Umbilical cord (tissue), 2 donors: ENCODE measurements around the gene TBC1D3G. TPM values are rescaled to one million over a fixed set of nuclear protein-coding genes. Genes with fewer than 3 reads are reported as not detected.
"Not testable (repeated sequence)": the region's sequence is repeated elsewhere in the genome, so short reads cannot be mapped to it uniquely, and the experiment has no call there.

Source experiments
- DNase-seq: peaks from one replicate; pipeline ENCODE4 v3.0.0-alpha.2; 2015; ENCODE audit warnings: low spot score
- total RNA-seq: library from RNA; depleted of rRNA; stranded (reverse); fragments of >200 nt; gene quantifications from one replicate; pipeline ENCODE4 v1.2.3, GENCODE V29; 2014; ENCODE audit warnings: low replicate concordance; ENCODE audit not compliant: insufficient read depth

The TBC1D3G gene
- total RNA-seq, result 1.4 TPM

DNA sequence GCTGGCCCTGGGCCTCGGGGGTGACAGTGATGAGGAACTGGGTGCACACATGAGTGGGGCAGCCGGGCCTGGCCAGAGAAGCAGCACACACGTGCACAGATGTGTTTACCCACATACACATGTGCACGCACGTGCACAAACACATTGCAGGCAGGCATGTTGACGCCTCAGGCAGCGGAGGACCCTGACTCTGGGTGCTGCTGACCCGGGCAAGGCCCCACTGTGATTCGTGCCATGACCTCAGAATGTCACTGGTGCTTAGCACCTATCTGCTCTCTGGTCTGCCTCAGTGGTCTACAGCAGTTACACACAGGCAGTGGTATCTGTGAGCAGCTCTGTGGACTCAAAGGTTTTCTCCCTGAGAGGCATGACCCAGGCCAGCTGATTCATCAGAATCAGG, at the start of gene TBC1D3G:
TSS of gene TBC1D3G (plus strand) at position 301 of the 400 bp plus-strand sequence. CDS start 1,528 bp downstream, outside the sequence.
- not testable (repeated sequence) for DNase-seq

DNA sequence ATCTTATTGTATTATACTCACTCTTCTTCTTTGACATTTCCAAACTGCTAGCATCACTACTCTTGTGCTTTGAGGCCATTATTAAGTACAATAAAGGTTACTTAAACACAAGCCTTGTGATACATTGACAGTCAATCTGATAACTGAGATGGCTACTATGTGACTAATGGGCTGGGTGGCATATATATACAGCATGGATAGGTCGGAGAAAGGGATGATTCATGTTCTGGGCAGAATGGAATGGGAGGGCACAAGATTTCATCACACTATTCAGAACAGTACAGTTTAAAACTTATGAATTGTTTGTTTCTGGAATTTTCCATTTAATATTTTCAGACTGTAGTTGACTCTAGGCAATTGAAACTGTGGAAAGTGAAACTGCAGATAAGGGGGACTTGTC, 40.4 kb upstream of the TBC1D3G start:
- DNase-seq, result not testable (repeated sequence)

DNA sequence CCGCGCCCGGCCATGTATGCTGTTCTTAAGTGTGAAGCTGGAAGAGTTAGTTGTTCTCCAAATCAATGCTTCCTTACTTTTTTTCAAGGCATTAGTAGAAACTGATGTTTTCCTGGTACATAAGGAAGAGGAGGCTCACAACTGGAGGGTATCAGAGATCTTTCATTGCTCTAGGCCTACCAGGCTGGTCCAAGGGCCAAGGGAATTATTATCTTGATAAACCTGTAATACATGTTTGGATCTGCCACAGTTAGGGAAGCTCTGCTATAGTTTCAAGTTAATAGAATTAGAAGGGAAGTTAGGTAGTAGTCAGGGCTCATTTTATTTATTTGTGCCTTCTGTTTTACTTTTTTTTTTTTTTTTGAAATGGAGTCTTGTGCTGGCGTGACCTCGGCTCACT, 39.5 kb upstream of the TBC1D3G start:
- DNase-seq, result not testable (repeated sequence)

DNA sequence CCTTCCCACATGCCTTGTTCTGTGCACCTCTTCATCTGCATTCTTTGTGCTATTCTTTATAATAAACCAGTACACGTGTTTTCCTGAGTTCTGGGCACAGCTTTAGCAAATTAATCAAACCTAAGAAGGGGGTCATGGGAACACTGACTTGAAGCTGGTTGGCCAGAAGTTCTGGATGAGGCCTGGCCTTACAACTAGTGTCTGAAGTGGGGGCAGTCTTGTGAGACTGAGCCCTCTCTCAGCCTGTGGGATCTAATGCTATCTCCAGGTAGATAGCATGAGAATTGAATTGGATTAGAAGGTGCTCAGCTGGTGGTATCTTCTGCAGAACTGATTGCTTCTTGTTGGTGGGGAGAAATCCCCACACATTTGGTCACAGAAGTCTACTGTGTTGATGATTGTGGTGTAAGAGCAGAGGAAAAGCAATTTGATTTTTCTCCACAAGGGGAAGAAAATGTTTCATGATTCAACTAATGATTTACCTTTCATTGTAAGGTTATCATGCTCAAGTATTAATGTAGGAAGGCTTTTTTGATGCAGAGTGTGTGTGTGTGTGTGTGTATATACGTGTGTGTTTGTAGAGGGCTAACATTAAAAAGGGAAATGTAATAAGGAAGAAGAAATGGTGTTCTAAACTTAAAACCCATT, 33.6 kb upstream of the TBC1D3G start:
- DNase-seq, result not testable (repeated sequence)

DNA sequence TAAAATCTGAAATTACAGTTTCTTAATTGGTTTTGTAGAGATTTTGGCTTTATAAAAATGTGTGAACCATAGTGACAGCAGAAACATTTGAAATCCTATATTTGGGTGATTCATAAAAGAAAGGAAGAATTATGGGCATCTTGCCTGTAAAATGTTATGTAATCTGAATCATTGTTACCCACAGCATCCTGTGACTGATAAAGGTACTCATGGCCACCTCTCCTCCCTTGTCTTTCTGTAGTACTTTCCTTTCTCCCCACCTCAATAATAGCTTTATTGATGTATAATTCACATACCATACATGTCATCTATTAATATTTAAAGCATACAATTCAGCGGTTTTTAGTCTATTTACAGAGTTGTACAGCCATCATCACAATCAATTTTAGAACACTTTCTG, 28.5 kb upstream of the TBC1D3G start:
- not testable (repeated sequence) for DNase-seq

DNA sequence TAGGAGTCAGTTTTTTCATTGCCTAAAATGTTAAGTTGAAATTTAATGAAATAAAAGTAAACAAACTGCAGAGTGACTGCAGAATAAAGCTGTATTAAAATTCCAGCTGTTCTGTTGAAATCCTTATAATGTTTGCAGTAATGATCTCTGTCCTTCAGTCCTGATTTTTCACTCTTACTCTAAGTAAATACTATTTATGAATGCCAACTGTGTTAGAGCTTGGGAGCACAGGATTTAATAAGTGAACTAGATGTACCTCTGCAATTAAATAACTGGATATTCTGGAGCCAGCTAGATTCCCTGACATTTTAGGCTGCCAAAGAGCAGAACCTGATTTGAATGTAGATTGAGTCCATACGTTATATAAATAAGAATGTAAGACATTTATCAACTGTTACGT, 7.9 kb upstream of the TBC1D3G start:
- not testable (repeated sequence) for DNase-seq

DNA sequence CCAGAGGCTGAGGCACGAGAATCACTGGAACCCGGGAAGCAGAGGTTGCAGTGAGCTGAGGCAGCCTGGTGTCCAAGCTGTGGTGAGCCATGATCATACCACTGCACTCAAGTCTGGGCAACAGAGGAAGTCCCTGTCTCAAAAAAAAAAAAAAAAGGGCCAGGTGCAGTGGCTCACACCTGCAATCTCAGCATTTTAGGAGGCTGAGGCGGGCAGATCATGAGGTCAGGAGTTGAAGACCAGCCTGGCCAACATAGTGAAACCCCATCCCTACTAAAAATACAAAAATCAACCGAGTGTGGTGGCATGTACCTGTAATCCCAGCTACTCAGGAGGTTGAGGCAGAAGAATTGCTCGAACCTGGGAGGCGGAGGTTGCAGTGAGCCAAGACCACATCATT, 38.8 kb downstream of the TBC1D3G start:
- DNase-seq, result not testable (repeated sequence)

DNA sequence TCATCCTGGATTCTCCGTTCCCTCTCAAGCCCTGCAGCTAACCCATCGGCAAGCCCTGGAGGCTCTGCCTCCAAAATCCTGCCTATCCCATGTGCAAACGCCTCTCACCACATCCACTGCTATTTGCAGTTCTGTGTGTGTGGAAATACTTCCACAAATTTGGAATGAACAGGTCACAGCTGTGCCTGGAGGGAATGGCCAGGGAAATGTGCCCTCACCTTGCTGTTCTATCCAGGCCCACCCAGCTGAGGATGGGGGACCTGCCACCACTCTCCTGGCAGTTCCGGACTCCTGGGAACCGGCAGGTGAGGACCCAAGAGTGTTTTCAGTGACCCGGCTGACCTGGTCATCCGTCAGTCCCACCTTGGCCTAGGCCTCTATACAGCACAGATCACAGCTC, 52.3 kb downstream of the TBC1D3G start:
- not testable (repeated sequence) for DNase-seq

Other genes starting within 250 kb of the TBC1D3G start
- 52.0 TPM for gene CCL3, start 233.7 kb upstream of the TBC1D3G start, total RNA-seq
- 22.1 TPM for gene CCL4, start 220.1 kb upstream of the TBC1D3G start, total RNA-seq
- 2.9 TPM for gene TBC1D3B, start 147.2 kb upstream of the TBC1D3G start, total RNA-seq
- 37.8 TPM for gene CCL3L1, start 127.1 kb upstream of the TBC1D3G start, total RNA-seq
- gene CCL4L2, start 112.8 kb upstream of the TBC1D3G start, total RNA-seq, result 59.9 TPM
- 5.8 TPM for gene TBC1D3I, start 59.3 kb upstream of the TBC1D3G start, total RNA-seq
- 1.4 TPM for gene TBC1D3H, start 64.6 kb downstream of the TBC1D3G start, total RNA-seq
- gene ZNHIT3, start 162.8 kb downstream of the TBC1D3G start, total RNA-seq, result 11.3 TPM
- 37.1 TPM for gene MYO19, start 211.0 kb downstream of the TBC1D3G start, total RNA-seq
- 8.2 TPM for gene PIGW, start 211.1 kb downstream of the TBC1D3G start, total RNA-seq
- gene GGNBP2, start 221.0 kb downstream of the TBC1D3G start, total RNA-seq, result 86.9 TPM